ENCODE measurements around the gene ZNFX1.
A peak's percentile ranks its signal among the peaks of the same experiment; 100 is the strongest.

Gene ZNFX1

DNA sequence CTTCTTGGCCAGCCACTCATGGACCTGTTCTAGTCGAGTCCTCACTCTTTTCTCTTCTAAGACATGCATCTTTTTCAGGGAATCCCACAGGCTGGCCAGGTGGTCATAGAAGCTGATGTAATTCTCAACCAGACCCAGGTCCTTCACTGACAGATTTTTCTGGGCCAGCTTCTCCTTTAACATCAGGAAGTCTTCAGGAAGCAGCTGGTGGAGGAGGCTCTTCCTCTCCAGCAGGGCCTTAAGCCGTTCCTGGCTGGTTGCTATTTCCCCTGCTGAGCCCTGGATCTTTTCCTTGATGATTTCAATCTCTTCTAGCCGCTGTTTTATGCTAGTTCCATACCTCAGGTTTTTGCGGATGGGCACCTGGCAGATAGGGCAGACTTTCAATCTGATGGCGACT lies 30.1 kb downstream of the ZNFX1 start:
- no peak for DNase-seq

DNA sequence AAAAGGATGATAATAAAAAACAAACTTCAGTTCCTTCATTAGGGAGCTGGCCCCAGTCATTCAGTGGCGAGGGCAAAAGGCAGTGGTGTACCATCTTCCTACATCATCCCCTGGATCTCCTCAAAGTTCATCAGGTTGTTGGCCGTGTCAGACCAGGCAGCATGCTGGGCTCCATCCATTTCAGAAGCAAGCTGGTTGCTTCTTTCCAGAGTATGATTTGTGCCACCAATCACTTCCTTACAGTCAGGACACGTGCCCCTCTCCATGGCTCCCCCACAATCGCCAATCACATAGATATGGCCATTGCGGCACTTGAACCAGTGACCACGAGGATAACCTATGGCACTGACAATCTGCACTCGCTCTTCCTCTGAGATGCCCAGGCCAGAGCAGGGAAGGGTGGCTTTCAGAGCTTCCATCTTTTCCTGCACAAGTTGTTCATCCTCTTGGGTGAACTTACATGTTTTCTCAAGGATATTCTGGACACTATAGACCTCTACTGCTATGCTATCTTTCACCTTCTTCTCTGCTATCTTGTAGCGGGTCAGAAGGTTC lies 30.6 kb downstream of the ZNFX1 start:
- no peak for DNase-seq

DNA sequence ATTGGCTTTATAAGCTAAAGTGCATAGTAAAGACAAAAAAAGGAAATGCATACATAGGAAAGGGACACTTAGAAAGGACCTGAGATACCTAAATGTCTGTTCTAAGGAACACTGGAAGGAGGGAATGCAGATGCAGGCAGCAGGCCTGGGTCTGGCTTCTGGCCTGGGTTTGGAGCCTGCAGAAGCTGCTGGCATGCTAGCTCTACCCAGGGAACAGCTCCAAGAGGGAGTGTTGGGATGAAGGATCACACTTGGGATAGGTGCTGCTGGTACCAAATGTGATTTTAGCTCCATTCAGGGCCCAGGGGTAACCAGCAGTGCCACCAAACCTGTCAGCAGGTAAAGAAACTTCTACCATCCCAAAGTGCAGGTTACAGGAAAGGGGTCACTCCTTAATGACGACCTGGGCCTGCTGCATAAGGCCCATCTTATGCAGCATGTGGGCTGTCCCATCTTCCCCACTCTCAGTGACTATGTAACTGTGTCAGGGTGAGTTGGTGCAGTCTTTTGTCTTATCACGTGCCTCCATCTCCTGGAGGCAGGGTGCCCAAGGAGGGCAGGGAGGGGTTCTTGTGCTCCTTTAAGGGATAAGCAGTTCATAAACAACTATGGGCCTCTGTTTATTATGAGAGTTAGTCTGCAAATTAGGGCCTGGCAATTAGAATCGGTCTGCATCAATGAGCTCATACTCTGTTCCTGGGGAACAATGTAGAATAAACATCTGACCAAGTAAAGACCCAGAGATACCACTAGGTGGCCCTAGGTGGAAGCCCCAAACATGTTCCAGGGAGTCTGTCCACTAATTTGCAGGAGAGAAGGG lies 31.7 kb downstream of the ZNFX1 start:
- DNase-seq, result no peak

DNA sequence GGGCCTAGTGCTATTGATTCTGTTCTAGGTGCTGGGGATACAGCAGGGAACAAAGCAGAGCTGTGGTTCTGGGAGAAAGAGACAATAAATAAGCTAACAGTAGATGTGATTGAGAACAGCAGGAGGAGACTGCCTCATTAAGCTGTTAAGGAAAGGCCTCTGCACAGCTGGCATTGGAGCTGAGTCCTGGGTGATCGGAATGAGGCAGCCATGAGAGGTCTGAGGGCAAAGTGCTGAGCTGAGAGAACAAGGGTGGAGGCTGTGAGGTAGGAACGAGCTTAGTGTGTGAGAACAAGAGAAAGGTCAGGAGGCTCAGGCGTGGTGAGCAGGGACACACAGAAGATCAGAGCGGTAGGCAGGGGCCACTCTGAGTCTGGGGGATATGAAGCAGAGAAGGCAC lies 40.3 kb downstream of the ZNFX1 start:
- DNase-seq, result no peak

DNA sequence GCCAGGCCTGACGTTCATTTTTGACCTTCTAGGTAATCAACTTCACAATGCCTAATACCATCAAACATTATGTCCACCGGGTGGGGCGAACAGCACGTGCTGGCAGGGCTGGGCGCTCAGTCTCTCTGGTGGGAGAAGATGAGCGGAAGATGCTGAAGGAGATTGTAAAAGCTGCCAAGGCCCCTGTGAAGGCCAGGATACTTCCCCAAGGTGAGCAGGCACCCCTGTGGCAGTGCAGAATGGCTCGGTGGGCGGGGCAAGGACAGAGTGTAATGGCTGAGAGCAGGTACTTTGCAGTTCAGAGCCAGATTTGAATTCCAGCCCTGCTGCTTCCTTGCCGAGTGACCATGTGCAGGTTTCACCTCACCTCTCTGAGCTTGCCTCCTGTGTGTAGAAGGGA lies 41.6 kb downstream of the ZNFX1 start:
- DNase-seq, result no peak

DNA sequence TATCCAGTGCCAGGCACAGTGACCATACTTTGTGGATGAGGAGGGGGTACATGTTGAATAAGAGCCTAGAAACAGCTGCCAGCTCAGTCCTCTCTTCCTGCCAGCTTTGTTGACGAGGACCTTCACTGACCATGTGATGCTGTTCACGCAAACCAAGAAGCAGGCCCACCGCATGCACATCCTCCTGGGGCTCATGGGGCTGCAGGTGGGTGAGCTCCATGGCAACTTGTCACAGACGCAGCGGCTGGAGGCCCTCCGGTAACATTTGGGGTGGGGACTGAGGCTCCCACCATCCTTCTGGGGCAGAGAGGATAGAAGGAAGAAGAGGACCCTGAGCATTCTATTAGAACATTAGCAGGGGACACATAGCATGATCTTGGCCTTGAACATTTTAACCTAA lies 43.0 kb downstream of the ZNFX1 start:
- DNase-seq, result no peak

DNA sequence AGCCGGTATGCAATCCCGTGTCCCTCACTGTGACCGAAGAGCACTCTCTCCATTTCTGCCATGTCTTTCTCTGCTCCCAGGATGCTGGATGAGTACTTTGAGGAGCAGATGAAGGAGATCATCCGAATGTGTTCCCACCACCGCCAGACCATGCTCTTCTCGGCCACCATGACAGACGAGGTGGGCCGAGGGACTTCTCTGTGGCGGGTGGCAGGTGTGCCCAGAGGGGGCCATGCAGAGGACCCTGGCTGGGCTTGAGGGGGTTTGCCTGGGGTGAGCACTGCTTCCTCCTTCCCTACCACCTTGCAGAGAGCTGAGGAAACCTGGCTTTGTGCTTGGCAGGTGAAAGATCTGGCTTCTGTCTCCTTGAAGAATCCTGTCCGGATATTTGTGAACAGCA lies 44.6 kb downstream of the ZNFX1 start:
- no peak for DNase-seq

DNA sequence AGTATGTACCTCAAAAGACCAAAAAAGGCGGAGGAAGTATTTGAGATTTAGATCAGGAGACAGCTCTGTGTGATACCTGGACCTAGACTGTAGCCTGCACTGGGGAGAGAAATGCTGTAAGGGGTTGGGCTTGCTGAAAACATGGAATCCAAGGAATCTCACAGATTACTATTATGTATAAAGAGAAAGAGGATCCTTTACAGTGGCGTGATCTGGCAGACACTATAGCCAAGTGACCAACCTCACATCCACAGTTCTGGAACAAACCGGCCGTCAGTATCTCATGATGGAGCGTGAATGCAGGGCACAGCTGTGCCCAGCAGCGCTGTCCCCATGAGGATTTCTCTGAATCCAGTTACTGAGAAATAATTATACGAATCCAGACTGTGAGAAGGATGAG lies 46.4 kb downstream of the ZNFX1 start:
- DNase-seq, result no peak

DNA sequence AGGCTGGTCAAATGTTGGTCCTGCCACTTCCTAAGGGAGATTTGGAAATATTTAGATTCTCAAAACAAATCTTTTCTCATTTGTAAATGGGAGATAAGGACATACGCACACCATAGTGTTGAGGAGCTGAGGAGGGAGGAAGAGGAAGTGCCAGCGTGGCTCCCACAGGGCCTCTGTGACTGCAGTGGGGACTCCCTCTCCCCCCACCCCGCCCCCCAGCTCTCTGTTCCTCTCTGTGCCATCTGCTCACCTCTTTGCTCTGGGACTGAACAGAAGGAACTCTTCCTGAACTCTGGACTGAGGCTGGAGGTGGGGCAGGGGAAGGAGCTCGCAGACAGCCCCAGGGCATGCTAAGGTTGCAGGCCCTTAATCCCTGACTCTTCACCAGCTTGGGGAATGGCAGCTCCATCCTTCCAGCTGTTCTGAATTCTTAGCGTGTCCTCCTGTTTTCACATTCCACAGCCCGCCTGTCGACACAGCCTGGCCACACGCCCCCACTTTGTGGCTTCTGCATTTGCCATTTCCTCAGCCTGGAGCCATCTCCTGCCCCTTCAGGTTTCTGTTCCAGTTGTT lies 47.2 kb downstream of the ZNFX1 start:
- DNase-seq, result no peak

DNA sequence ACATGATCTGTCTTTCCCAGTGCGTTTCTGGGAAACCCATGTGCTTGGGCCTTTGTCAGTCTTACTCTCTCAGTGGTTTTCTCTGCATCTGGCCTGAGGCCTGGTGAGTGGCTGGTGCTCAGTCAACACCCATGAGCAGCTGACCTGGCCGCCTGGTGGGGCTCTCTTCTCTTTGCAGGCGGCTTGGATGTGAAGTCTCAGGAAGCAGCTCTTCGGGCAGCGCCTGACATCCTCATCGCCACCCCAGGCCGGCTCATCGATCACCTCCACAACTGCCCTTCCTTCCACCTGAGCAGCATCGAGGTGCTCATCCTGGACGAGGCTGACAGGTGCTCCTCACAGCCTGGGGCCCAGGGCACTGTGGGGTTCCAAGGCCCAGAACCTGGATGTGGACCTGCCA lies 47.8 kb downstream of the ZNFX1 start:
- no peak for DNase-seq

DNA sequence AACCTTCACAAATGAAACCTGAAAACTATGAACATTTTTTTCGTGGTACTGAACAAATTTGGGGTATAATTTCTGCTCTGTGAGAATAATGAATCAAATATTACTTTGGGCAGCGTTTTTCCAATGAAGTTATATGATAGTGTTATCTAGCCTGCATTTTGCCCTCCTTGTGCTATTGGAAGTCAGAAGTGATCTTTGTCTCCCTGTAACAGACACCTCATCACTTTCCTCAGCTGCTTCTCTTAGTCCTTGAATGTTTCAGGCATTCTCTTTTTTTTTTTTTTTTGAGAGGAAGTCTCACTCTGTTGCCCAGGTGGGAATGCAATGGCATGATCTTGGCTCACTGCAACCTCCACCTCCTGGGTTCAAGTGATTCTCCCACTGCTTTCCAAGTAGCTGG lies 48.5 kb downstream of the ZNFX1 start:
- no peak for DNase-seq

DNA sequence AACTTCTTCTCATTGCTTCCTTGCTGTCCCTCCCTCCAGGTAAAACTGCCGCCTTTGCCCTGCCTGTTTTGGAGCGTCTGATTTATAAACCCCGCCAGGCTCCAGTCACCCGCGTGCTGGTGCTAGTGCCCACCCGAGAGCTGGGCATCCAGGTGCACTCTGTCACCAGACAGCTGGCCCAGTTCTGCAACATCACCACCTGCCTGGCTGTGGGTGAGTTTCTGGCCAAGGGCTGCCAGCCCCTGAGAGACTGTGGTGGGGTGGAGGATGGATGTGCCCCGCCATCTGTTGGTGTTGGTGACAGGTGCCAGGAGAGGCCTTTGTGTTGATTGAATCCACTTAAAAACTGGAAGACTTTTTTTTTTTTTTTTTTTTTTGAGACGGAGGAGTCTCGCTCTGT lies 49.2 kb downstream of the ZNFX1 start:
- DNase-seq, result no peak

DNA sequence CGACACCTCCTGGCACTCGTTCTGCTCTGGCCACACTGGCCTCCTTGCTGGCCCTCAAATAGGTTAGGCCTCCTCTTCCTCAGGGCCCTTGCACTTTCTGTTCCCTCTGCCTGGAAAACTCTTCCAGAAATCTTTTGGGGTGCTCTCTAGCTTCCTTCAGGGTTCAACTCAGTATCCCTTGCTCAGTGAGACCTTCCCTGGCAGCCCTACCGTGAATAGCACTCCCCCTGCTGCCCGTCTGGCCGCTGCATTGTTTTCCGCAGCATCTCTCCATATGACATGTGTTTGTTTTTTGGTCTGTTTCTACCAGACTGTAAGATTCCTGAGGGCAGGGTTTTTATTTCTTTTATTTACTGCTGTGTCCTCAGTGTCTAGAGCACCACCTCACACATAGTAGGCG lies 52.0 kb downstream of the ZNFX1 start:
- no peak for DNase-seq

DNA sequence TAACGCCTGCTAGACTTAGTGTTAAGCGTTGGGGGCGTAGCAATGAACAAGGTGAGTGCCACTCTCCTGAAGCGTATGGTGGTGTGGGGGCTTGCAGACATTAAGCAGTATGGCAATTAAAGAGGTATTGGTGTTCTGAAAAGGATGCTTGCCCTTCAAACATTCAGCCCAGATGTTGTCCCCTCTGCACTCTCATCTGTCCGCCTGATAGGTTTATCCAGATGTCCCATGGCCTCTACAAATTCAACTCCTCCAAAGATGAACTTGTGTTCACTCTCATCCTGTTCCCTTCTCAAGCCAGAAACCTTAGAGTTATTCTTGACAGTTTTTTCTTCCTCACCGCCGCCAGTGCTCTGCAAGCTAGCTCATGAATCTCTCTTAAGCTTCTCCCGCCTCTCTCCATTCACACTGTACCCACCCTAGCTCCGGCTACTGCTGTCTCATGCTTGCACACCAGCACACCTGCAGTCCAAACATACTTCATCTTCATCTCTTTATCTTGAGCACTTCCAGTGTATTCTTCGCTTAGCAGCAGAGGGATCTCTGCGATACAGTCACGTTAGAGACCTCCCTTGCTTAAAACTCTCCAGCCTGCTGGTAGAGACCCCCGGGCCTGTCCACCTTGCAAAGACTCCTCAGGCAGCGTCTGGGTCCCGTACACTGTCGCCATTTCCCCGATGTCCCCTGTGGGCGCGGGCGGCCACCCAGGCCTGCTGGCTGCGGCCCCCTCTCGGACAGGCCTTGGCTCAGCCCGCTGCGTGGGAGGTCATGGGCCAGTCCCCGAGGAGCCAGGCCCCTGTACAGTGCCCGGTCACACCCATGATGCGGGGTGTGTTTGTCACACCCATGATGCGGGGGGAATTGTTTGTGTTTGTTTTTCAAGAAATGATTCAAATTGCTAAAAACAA lies 57.7 kb downstream of the ZNFX1 start:
- no peak for DNase-seq

DNA sequence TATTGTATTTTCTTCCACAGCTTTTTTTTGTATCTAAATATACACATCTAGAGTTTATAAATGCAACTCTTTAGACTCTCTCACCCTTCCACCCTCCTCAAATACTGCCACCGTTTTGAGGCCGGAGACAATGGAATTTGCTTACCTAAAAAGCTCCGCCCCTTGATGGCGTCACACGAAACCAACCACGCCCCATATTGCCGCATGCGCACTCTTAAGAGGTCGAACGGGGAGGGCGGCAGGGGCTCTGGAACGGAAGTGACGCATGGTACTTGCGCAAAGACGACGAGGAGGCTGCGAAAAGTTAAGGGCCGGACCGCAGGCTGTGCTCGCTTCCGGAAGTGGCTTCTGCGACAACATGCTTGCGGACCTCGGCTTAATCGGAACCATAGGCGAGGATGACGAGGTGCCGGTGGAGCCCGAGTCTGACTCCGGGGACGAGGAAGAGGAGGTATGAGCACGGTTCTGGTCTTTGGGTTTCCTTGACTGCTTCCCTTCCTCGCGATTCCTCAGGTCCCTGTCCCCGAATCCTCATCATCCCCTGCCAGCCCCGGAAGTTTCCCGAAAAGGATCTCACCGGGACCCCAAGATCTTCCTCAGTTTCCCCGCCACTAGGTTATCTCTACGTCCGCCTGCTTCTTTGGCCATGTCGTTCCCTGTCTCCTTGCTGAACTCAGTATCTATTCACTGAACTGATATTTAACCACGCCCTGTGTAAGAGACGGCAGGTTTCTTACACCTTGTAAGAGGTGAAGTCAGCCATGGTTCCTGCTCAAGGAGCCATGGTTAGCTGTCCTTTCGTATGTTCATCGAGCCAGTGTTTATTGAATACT lies 58.5 kb downstream of the ZNFX1 start, which contains the start of gene DDX27:
DDX27 (plus strand) TSS at position 326 of the 833 bp plus-strand sequence; CDS start at position 359, 33 bp downstream.
- peak; percentile 93 for DNase-seq

DNA sequence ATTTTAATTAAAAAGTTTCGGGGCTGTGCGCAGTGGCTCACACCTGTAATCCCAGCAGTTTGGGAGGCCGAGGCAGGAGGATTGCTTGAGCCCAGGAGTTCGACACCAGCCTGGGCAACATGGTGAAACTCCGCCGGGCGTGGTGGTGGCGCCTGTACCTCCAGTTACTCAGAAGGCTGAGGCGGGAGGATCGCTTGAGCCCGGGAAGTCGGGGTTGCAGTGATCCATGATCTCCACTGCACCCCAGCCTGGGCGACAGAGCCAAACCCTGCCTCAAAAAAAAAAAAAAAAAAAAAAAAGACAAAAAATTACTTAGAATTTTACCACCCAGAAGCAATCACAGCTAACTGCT lies 59.1 kb downstream of the ZNFX1 start:
- peak; percentile 10 for DNase-seq

DNA sequence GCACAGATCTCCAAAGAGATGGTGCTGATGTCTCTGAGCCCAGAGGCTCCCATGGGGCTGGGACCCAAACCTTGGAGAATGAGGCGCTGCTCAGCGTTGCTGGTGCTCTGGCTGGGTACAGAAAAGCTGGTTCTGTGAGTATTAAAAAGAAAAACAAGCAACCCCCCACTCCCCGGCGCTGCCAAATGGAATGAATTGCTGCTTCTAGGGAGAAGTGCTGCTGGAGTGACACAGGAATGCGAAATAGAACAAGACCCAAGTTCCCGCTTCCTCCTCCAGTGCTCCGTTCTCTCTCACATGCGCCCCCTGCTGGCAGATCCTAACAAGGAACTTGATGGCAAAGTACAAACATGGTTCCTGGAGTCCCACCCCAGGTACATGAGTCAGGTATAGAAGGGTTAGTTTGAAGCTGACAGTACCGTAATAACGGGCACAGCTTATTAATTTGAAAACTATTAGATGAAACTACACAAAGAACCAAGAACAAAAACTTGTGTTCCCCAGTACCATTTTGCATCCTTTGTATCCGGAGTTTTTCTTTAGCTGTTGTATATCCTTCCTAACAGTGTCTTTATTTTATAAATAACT lies 60.8 kb downstream of the ZNFX1 start:
- DNase-seq, result peak; percentile 99

DNA sequence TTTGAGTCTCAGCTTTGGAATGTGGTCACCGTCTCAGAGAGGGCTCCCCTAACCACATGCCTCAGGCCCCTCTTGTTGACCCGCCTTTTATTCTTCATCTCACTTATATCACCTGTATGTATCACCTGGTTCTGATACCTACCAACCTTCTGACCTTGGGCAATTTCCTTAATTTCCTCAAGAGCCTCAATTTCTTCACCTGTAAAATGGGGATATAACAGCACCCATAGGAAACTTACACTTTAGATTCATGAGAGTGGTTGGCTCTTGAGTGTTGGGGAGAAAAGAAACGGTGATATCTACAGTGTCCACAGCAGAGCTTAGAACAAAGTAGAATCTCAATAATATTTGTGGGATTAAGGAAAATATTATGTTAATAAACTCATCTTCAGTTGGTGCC lies 62.6 kb downstream of the ZNFX1 start:
- no peak for DNase-seq

DNA sequence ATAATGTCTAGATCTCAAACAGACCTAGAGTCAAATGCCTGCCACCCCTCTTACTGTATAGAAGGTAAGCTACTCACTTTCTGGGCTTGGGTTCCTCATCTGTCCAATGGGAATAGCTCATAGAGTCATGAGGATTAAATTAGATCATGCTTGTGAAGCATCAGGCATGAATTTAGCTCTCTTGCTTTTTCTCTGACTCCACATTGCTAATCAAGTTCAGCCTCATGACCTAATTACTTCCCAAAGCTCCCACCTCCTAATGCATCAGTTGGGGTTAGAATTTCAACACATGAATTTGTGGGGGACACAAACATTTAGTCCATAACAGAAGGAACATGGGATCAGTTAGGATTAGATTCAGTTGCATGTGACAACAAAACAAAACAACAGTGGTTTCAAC lies 63.3 kb downstream of the ZNFX1 start:
- no peak for DNase-seq

DNA sequence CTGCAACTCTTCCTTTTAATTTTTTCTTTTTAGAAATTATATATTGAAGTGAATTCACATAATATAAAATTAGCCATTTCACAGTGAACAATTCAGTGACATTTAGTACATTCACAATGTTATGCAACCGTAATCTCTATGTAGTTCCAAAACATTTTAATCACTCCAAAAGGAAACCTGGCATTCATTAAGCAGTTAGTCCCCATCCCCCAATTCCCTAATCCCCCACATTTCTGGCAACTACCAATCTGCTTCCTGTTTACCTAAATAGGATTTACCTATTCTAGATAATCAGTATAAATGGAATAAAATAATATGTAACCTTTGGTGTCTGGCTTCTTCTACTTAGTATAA lies 67.1 kb downstream of the ZNFX1 start:
- no peak for DNase-seq

DNA sequence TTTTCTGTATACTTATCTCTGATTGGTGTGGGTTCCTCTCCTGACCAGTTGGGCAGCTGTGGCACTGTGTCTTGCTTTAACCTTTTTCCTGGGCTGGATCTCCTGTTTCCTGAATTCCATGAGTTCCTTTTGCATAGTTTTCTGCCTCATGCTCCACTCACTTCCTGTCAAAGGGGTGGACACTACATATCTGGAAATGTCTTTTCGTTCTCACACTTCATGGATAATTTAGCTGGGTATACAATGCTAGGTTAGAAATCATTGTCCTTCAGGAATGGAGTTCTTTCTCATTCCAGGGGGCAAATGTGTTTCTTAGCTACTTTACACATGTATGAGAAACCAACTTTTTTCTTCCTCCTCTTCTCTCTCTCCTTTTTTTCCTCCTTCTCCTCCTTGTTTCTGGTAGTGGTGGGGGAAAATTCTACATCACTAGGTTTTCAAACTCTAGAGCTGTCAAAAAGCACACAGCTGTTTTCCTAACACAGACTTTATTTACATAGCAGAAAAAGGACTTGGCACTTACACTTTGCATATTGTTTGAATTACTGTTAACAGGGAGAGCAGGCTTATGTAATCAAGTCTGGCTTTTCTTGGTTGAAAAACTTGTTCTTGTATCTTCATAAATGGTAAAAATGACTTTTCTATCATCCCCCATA lies 67.6 kb downstream of the ZNFX1 start:
- DNase-seq, result no peak

DNA sequence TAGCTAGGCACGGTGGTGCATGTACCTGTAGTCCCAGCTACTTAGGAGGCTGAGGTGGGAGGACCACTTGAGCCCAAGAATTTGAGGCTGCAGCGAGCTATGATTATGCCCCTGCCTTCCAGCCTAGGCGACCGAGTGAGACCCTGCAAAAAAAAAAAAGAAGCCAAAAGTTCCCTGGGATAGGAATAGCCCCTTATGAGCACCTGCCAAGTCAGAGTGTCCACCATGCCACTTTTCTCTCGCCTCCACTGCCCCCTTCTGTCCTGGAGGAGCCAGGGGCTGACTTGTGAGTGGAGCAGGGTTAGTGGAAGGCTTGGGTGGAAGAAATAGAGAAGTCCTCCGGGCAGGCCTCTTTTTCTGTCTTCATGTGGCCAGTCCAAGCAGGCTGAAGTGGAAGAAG lies 70.8 kb downstream of the ZNFX1 start:
- DNase-seq, result no peak
